GM19397 (cell line): ENCODE results near the gene ARHGEF40.

Source experiments
- ATAC-seq: cut with Tn5 transposase; IDR thresholded peaks from one replicate; pipeline ENCODE4 v1.9.1; 2021; ENCODE audit warnings: mild to moderate bottlenecking, moderate library complexity; ENCODE audit not compliant: unreplicated experiment

ARHGEF40 gene

GRCh38 chr14:21058903-21059302 lies 11.2 kb upstream of the ARHGEF40 start:
- no peak for ATAC-seq

- ATAC-seq: no peak
Measured at GRCh38 chr14:21059842-21060613, 10.1 kb upstream of the ARHGEF40 start.

GRCh38 chr14:21060614-21061346 lies 9.3 kb upstream of the ARHGEF40 start:
- no peak for ATAC-seq

- ATAC-seq: no peak
Measured at GRCh38 chr14:21061347-21061668, 8.8 kb upstream of the ARHGEF40 start.

GRCh38 chr14:21063479-21063878 lies 6.6 kb upstream of the ARHGEF40 start:
- ATAC-seq: no peak

- no peak for ATAC-seq
Measured at GRCh38 chr14:21066882-21067502, 3.1 kb upstream of the ARHGEF40 start.

- no peak for ATAC-seq
Measured at GRCh38 chr14:21068521-21069387, 1.4 kb upstream of the ARHGEF40 start.

- ATAC-seq: no peak
Measured at GRCh38 chr14:21069388-21070082, 569 bp upstream of the ARHGEF40 start.

GRCh38 chr14:21070610-21071224 lies 613 bp downstream of the ARHGEF40 start:
- no peak for ATAC-seq

- ATAC-seq: peak; percentile 63
Measured at GRCh38 chr14:21071225-21072030, 1.3 kb downstream of the ARHGEF40 start.

GRCh38 chr14:21072031-21072473 lies 1.9 kb downstream of the ARHGEF40 start:
- no peak for ATAC-seq

GRCh38 chr14:21072781-21073339 lies 2.8 kb downstream of the ARHGEF40 start:
- ATAC-seq: no peak

- ATAC-seq: no peak
Measured at GRCh38 chr14:21073921-21074320, 3.8 kb downstream of the ARHGEF40 start.

- no peak for ATAC-seq
Measured at GRCh38 chr14:21074398-21075272, 4.5 kb downstream of the ARHGEF40 start.

GRCh38 chr14:21075719-21076437 lies 5.8 kb downstream of the ARHGEF40 start:
- no peak for ATAC-seq

- no peak for ATAC-seq
Measured at GRCh38 chr14:21077672-21078071, 7.6 kb downstream of the ARHGEF40 start.

GRCh38 chr14:21078287-21078686 lies 8.2 kb downstream of the ARHGEF40 start:
- ATAC-seq: no peak
